Ovary (tissue), 3 donors: ENCODE results near the gene SLC10A3.

ENCODE experiments used
- POLR2A ChIP-seq: fragments of 450-650 bp; IDR thresholded peaks from one replicate; pipeline ENCODE4 v1.6.1; 2017; ENCODE audit warnings: antibody characterized with exemption, mild to moderate bottlenecking, moderate library complexity
- TF ChIP-seq, protein P1 (sequence below), 3 donors: fragments of 450-650 bp in 2 of 3; fragments of 200-600 bp in 1 of 3; IDR thresholded peaks; one replicate each; pipeline versions ENCODE4 v1.5.1 to v1.8.0; 2016 to 2022; ENCODE audit warnings: antibody characterized with exemption in 3 of 3, mild to moderate bottlenecking in 1 of 3
- donor health status: DM: no; HTN: no; CAD: no.

DNA sequence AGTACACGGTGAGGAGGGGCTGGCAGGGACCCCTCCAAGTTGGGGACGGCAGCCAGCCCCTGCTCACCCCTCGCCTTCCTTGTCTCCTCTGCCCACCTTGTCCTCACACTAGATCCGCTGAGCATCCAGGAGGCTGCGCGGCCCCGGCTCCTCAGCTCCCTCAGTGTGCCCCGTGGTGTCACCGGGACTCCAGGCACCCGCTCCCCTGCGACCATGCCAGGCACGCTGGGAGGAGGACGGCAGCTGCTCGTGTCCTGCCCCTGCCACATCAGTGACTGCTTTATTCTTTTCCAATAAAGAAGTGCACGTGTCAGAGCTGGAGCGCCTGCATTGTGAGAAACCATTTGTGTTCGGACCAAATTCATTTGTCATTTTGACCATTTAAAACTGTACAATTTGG lies 40.1 kb downstream of the SLC10A3 start:
- TF ChIP-seq, protein P1, sequence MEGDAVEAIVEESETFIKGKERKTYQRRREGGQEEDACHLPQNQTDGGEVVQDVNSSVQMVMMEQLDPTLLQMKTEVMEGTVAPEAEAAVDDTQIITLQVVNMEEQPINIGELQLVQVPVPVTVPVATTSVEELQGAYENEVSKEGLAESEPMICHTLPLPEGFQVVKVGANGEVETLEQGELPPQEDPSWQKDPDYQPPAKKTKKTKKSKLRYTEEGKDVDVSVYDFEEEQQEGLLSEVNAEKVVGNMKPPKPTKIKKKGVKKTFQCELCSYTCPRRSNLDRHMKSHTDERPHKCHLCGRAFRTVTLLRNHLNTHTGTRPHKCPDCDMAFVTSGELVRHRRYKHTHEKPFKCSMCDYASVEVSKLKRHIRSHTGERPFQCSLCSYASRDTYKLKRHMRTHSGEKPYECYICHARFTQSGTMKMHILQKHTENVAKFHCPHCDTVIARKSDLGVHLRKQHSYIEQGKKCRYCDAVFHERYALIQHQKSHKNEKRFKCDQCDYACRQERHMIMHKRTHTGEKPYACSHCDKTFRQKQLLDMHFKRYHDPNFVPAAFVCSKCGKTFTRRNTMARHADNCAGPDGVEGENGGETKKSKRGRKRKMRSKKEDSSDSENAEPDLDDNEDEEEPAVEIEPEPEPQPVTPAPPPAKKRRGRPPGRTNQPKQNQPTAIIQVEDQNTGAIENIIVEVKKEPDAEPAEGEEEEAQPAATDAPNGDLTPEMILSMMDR (IDR thresholded peaks at IDR 0.05): no peak
- no peak for TF ChIP-seq POLR2A
